T-cell (primary cell): ENCODE data around the gene ZNF225. TPM values are rescaled to one million over a fixed set of nuclear protein-coding genes. Genes with fewer than 3 reads are reported as not detected.
"Not testable (repeated sequence)": the region's sequence is repeated elsewhere in the genome, so short reads cannot be mapped to it uniquely, and the experiment has no call there.

Experiments used
- ATAC-seq, 4 experiments: fragments of 200-7000 bp in 3 of 4; fragments of 150-1000 bp in 1 of 4; cut with Tn5 transposase; replicated peaks in 1 of 4; 1 replicate in 3 of 4; 2 replicates in 1 of 4; pipeline ENCODE4 v1.10.0; 2021; ENCODE audit warnings: moderate library complexity in 3 of 4, mild to moderate bottlenecking in 2 of 4, moderate number of reproducible peaks in 1 of 4
- CTCF ChIA-PET, 2 donors: fragments of 300-600 bp; sonication (Branson Sonifier 250); formaldehyde crosslinking; loops; one replicate each; lab custom pipeline; 2022; ENCODE audit warnings: antibody characterized with exemption in 2 of 2; lab: Charles Lee
- POLR2A ChIA-PET, 2 donors: fragments of 300-600 bp; sonication (Branson Sonifier 250); formaldehyde crosslinking; loops; one replicate each; lab custom pipeline; 2022; ENCODE audit warnings: antibody characterized with exemption in 2 of 2; lab: Charles Lee
- DNase-seq, 35 experiments: peaks; one replicate each; pipeline versions ENCODE4 v3.0.0 to v3.0.0-alpha.2; 2013 to 2023
- H3K27ac ChIP-seq: one replicate; pipeline ENCODE4 v1.5.1; 2013; ENCODE audit warnings: low read length
- H3K27me3 ChIP-seq, 2 experiments: replicated peaks in 1 of 2; 1 replicate in 1 of 2; 2 replicates in 1 of 2; pipeline versions ENCODE4 v1.6.1 to v1.7.0; 2013; ENCODE audit warnings: low read length in 1 of 2, mixed read lengths in 1 of 2; ENCODE audit not compliant: control insufficient read depth in 2 of 2, insufficient read depth in 2 of 2; ENCODE audit errors: extremely low read depth in 1 of 2
- H3K36me3 ChIP-seq, 2 donors: 1 replicate in 1 of 2; 2 replicates in 1 of 2; pipeline versions ENCODE4 v1.6.1 to v1.7.0; 2013; ENCODE audit warnings: low read length in 1 of 2; ENCODE audit not compliant: control insufficient read depth in 2 of 2, insufficient read depth in 1 of 2; ENCODE audit errors: extremely low read depth in 1 of 2
- H3K4me1 ChIP-seq, 2 experiments: 1 replicate in 1 of 2; 2 replicates in 1 of 2; pipeline versions ENCODE4 v1.6.1 to v1.7.0; 2013; ENCODE audit warnings: low read length in 2 of 2, mixed read lengths in 1 of 2; ENCODE audit not compliant: insufficient read depth in 2 of 2, control insufficient read depth in 1 of 2; ENCODE audit errors: extremely low read depth in 1 of 2
- H3K4me3 ChIP-seq, 2 donors: 1 replicate in 1 of 2; 2 replicates in 1 of 2; pipeline versions ENCODE4 v1.5.1 to v1.7.0; 2013; ENCODE audit warnings: mild to moderate bottlenecking in 2 of 2, low read length in 1 of 2, moderate library complexity in 1 of 2; ENCODE audit not compliant: control insufficient read depth in 1 of 2; ENCODE audit errors: extremely low read depth in 1 of 2
- H3K9me3 ChIP-seq: 2 replicates; pipeline ENCODE4 v1.7.0; 2013
- H3K27ac Mint-ChIP-seq, 2 donors: one replicate each; pipeline ENCODE4 v1.8.0; 2020 to 2021; ENCODE audit warnings: mild to moderate bottlenecking in 2 of 2, mixed read lengths in 2 of 2
- H3K27me3 Mint-ChIP-seq, 2 donors: one replicate each; pipeline ENCODE4 v1.8.0; 2021 to 2022; ENCODE audit warnings: mixed read lengths in 2 of 2
- H3K36me3 Mint-ChIP-seq: one replicate; pipeline ENCODE4 v1.8.0; 2021; ENCODE audit warnings: mixed read lengths
- H3K4me1 Mint-ChIP-seq, 3 donors: one replicate each; pipeline ENCODE4 v1.8.0; 2020 to 2022; ENCODE audit warnings: mixed read lengths in 3 of 3, mild to moderate bottlenecking in 1 of 3
- H3K4me3 Mint-ChIP-seq, 3 donors: one replicate each; pipeline ENCODE4 v1.8.0; 2020 to 2022; ENCODE audit warnings: mild to moderate bottlenecking in 3 of 3, mixed read lengths in 3 of 3, moderate library complexity in 3 of 3
- H3K9me3 Mint-ChIP-seq, 3 donors: one replicate each; pipeline ENCODE4 v1.8.0; 2020 to 2022; ENCODE audit warnings: mixed read lengths in 3 of 3
- WGBS: methylation state at CpG from one replicate; pipeline ENCODE4 v1.1.5; 2013; ENCODE audit warnings: missing lambda C conversion rate; ENCODE audit not compliant: insufficient coverage; 5-methylcytosine and 5-hydroxymethylcytosine counted together
- total RNA-seq, 35 experiments: library from RNA in 6 of 35; stranded (reverse) in 6 of 35; fragments of 120-200 nt in 1 of 35; gene quantifications; one replicate each; pipeline versions ENCODE4 v1.2.1 to v1.2.4 and lab custom pipeline; 2013 to 2026

The ZNF225 gene
- total RNA-seq, 5 donors from 2014 or later (not counting 1 experiment from before 2014, with no cell fraction given) = 1.6 to 10.6 (median 9.8) TPM

DNA sequence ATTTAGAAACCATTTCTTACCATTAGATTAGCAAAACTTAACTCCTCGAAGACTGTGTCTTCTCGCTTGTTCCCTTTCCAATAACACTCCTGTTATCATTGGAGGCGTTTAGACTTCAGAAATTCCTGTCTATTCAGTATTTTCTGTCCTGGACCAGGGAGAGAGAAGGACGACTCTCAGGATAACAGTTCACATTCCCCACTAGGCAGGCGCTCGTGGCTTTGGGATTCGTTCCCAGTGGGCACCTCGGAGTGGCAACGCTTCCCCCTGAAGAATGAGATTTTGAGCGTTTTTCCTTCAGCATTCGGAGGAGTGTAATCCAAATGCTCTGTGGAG is 429 bp upstream of the ZNF225 start:
- Mint-ChIP-seq H3K27ac (peak overlapping the region in 1 of 2 donors; percentile 89), H3K9me3 (peaks cover 10 to 26% (median 24%) of the 10 kb centered on the region in 3 donors), H3K4me3 (peak overlapping the region; percentile 96 to 97 (median 97)), H3K4me1 (peaks cover 35 to 38% (median 35%) of the 10 kb centered on the region in 3 donors), H3K36me3 (peaks cover 34% of the 10 kb centered on the region), H3K27me3 (no peaks in the 10 kb centered on the region)
- Histone ChIP-seq H3K4me3 (peak overlapping the region; percentile 72 to 99), H3K27me3 (no peaks in the 10 kb centered on the region), H3K4me1 (peaks cover 6 to 21% of the 10 kb centered on the region in 2 experiments), H3K36me3 (peaks cover 0 to 7% of the 10 kb centered on the region in 2 donors), H3K27ac (no peak overlapping the region), H3K9me3 (peaks cover 3% of the 10 kb centered on the region)
- DNase-seq = no peak
- ChIA-PET POLR2A (no interaction called here), CTCF (no interaction called here)
- 5% methylated on average over 9 of the region's 11 CpGs for WGBS
- ATAC-seq = no peak

DNA sequence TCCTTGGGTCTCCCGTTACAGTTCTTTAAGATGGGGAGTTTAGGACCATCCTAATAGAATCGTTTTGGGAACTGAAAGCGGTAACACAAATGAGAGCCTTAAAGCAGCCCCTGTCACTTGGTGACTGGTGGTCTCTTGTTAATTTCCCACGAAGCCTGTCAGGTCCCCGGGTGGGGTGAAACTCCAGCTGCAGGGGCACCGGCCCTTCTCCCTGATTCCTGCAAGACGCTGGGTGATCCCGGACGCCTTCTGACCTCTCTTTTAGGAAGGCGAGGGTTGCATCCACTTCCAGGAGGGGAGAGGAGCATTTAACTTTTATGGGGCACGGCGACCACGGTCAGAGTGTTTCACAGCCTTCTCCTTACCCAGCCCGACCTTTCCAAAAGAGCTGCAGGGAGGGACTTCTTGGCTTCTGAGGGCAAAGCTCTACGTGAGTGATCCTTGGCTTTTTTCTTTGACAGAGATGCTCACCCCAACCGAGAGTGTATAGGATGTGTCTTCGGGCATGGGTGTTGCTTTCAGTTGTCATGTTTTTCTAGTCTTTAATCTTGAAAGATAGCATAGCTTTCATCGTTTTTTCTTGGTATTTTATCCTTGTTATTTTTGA is 688 bp downstream of the ZNF225 start:
- H3K27me3 Mint-ChIP-seq = no peaks in the 10 kb centered on the region
- Histone ChIP-seq H3K4me3 (peak overlapping the region; percentile 72 to 99), H3K4me1 (peaks cover 6 to 21% of the 10 kb centered on the region in 2 experiments), H3K27me3 (no peaks in the 10 kb centered on the region), H3K27ac (peak overlapping the region; percentile 40), H3K9me3 (no peaks in the 10 kb centered on the region), H3K36me3 (peaks cover 0 to 16% of the 10 kb centered on the region in 2 donors)
- DNase-seq = peak in 1 of 35 experiments; percentile 8
- 3% methylated on average over 10 of the region's 18 CpGs for WGBS
- H3K27ac Mint-ChIP-seq = peak overlapping the region in 1 of 2 donors; percentile 89
- peaks cover 10 to 19% (median 17%) of the 10 kb centered on the region in 3 donors for H3K9me3 Mint-ChIP-seq
- POLR2A ChIA-PET = no interaction called here
- peaks cover 35 to 38% (median 35%) of the 10 kb centered on the region in 3 donors for H3K4me1 Mint-ChIP-seq
- peak overlapping the region; percentile 96 to 97 (median 97) for H3K4me3 Mint-ChIP-seq
- H3K36me3 Mint-ChIP-seq = peaks cover 35% of the 10 kb centered on the region
- no peak for ATAC-seq
- CTCF ChIA-PET = no interaction called here

DNA sequence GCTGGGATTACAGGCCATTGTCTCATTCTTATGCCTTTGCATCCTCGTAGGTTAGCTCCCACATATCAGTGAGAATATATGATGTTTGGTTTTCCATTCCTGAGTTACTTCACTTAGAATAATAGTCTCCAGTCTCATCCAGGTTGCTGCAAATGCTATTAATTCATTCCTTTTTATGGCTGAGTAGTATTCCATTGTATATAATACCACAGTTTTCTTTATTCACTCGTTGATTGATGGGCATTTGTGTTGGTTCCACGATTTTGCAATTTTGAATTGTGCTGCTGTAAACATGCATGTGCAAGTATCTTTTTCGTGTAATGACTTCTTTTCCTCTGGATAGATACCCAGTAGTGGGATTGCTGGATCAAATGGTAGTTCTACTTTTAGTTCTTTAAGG is 8.0 kb downstream of the ZNF225 start:
- H3K27me3 ChIP-seq, H3K4me3 Mint-ChIP-seq, H3K27me3 Mint-ChIP-seq, DNase-seq, ATAC-seq, H3K4me3 ChIP-seq, H3K27ac ChIP-seq, H3K4me1 ChIP-seq, CTCF ChIA-PET, POLR2A ChIA-PET, H3K27ac Mint-ChIP-seq, H3K9me3 ChIP-seq: not testable (repeated sequence)
- H3K36me3 Mint-ChIP-seq = peaks cover 92% of the 10 kb centered on the region
- peaks cover 35 to 52% (median 42%) of the 10 kb centered on the region in 3 donors for H3K9me3 Mint-ChIP-seq
- no CpG with 5 or more reads among the region's 4 CpGs for WGBS
- peaks cover 10 to 52% of the 10 kb centered on the region in 2 donors for H3K36me3 ChIP-seq
- peaks cover 7 to 21% (median 12%) of the 10 kb centered on the region in 3 donors for H3K4me1 Mint-ChIP-seq

DNA sequence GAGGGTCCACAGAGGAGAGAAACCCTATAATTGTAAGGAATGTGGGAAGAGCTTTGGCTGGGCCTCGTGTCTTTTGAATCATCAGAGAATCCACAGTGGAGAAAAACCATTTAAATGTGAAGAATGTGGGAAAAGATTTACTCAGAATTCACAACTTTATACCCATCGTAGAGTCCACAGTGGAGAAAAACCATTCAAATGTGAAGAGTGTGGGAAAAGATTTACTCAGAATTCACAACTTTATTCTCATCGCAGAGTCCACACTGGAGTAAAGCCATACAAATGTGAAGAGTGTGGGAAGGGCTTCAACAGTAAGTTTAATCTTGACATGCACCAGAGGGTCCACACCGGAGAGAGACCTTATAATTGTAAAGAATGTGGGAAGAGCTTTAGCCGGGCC is 18.8 kb downstream of the ZNF225 start:
- peaks cover 16% of the 10 kb centered on the region for H3K9me3 ChIP-seq
- WGBS = 100% methylated on average over 1 of the region's 5 CpGs

DNA sequence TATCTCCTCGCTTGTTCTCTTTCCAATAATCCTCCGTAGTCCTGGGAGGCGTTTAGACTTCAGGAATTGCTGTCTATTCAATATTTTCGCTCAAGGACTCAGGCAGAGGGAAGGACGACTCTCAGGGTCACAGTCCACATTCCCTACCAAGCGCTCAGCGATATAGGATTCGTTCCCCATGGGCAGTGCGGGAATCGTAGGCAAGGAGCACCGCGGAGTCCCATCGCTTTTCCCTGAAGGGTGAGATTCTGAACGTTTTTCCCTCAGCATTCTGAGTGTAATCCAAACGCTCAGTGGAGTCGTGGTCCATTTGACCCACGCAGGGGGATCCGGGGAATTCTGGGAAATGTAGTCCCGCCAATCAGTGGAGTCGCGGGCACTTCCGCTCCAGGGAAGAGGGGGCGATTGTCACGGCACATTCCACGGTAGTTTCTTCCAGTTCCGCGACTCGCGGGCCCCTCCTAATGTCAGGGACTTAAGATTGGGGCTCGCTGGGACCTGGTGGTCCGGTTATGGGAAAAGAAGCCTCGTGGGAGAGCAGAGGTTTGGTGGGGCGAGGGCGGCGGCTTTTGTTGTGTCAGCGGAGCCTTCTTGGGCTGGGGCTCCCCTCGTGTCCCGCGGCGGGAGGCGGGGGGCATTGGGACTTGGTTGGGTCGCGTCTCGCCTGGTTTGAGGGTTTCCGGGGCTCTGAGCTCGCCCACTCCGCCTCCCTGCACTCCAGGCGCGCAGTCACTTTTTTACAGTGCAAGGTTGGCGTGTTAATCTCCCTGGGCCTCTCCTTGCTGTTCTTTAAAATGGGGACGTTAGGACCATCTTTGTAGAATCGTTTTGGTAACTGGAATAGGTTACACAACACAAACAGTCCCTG is 28.2 kb downstream of the ZNF225 start, which contains the start of gene ZNF234:
ZNF234 (plus strand) TSS at position 364 of the 868 bp plus-strand sequence. CDS start 3,079 bp downstream, outside the sequence.
- Histone ChIP-seq H3K4me1 (peaks cover 0 to 17% of the 10 kb centered on the region in 2 experiments), H3K27me3 (no peaks in the 10 kb centered on the region), H3K9me3 (no peaks in the 10 kb centered on the region), H3K4me3 (peak within 1 kb of the TSS; percentile 79 to 87), H3K36me3 (peaks cover 0 to 10% of the 10 kb centered on the region in 2 donors), H3K27ac (peak within 1 kb of the TSS; percentile 54)
- peak; percentile 17 to 81 (median 51) for DNase-seq
- H3K27ac Mint-ChIP-seq = peak within 1 kb of the TSS; percentile 75 to 92
- 2% methylated on average over 44 of the region's 52 CpGs for WGBS
- POLR2A ChIA-PET = no interaction called here
- H3K9me3 Mint-ChIP-seq = peaks cover 2 to 18% (median 3%) of the 10 kb centered on the region in 3 donors
- H3K27me3 Mint-ChIP-seq = no peaks in the 10 kb centered on the region
- peak; percentile 87 to 96 (median 94) for ATAC-seq
- peak within 1 kb of the TSS; percentile 95 to 99 (median 96) for H3K4me3 Mint-ChIP-seq
- CTCF ChIA-PET = no interaction called here
- H3K4me1 Mint-ChIP-seq = peaks cover 15 to 30% (median 25%) of the 10 kb centered on the region in 3 donors
- peaks cover 27% of the 10 kb centered on the region for H3K36me3 Mint-ChIP-seq

More for the DNA sequence above, 18.8 kb downstream of the ZNF225 start:
- Histone ChIP-seq H3K27ac (no peak overlapping the region), H3K4me1 (no peaks in the 10 kb centered on the region), H3K27me3 (no peaks in the 10 kb centered on the region), H3K36me3 (peaks cover 17 to 26% of the 10 kb centered on the region in 2 donors), H3K4me3 (no peak overlapping the region)
- Mint-ChIP-seq H3K27me3 (no peaks in the 10 kb centered on the region), H3K27ac (no peak overlapping the region), H3K36me3 (peaks cover 17% of the 10 kb centered on the region), H3K4me1 (no peaks in the 10 kb centered on the region), H3K9me3 (peaks cover 12 to 34% (median 34%) of the 10 kb centered on the region in 3 donors), H3K4me3 (no peak overlapping the region)
- POLR2A ChIA-PET = no interaction called here
- no peak for ATAC-seq
- no peak for DNase-seq
- CTCF ChIA-PET = no interaction called here

DNA sequence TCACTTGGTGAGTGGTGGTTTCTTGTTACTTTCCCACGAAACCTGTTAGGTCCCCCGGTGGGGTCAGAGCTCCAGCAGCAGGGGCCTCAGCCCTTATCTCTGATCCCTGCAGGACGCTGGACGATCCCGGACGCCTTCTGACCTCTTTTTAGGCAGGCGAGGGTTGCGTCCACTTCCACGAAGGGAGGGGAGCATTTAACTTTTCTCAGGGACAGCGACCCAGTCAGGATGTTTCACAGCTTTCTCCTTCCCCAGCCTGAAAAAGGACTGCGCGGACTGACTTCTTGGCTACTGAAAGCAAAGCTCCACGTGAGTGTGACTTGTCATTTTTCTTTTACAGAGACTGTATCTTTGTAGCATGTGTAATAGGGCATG is 28.8 kb downstream of the ZNF225 start:
- Histone ChIP-seq H3K9me3 (no peaks in the 10 kb centered on the region), H3K4me1 (peaks cover 0 to 17% of the 10 kb centered on the region in 2 experiments), H3K4me3 (peak overlapping the region; percentile 79 to 87), H3K27me3 (no peaks in the 10 kb centered on the region), H3K27ac (peak overlapping the region; percentile 54), H3K36me3 (peaks cover 0 to 10% of the 10 kb centered on the region in 2 donors)
- ChIA-PET POLR2A (no interaction called here), CTCF (no interaction called here)
- no peak for ATAC-seq
- peaks cover 15 to 30% (median 25%) of the 10 kb centered on the region in 3 donors for H3K4me1 Mint-ChIP-seq
- peak overlapping the region; percentile 75 to 92 for H3K27ac Mint-ChIP-seq
- H3K9me3 Mint-ChIP-seq = peaks cover 0 to 14% (median 2%) of the 10 kb centered on the region in 3 donors
- DNase-seq = peak in 4 of 35 experiments; percentile 2 to 14 (median 4)
- 9% methylated on average over 9 of the region's 13 CpGs for WGBS
- no peaks in the 10 kb centered on the region for H3K27me3 Mint-ChIP-seq
- peak overlapping the region; percentile 95 to 99 (median 96) for H3K4me3 Mint-ChIP-seq
- H3K36me3 Mint-ChIP-seq = peaks cover 27% of the 10 kb centered on the region
